ENCODE data around the gene STAB2. TPM values are rescaled to one million over a fixed set of nuclear protein-coding genes. Genes with fewer than 3 reads are reported as not detected.

Gene STAB2
- total and polyA plus RNA-seq, 11 donors: 0.12 to 3.5 (median 0.37) TPM; not detected in 6

DNA sequence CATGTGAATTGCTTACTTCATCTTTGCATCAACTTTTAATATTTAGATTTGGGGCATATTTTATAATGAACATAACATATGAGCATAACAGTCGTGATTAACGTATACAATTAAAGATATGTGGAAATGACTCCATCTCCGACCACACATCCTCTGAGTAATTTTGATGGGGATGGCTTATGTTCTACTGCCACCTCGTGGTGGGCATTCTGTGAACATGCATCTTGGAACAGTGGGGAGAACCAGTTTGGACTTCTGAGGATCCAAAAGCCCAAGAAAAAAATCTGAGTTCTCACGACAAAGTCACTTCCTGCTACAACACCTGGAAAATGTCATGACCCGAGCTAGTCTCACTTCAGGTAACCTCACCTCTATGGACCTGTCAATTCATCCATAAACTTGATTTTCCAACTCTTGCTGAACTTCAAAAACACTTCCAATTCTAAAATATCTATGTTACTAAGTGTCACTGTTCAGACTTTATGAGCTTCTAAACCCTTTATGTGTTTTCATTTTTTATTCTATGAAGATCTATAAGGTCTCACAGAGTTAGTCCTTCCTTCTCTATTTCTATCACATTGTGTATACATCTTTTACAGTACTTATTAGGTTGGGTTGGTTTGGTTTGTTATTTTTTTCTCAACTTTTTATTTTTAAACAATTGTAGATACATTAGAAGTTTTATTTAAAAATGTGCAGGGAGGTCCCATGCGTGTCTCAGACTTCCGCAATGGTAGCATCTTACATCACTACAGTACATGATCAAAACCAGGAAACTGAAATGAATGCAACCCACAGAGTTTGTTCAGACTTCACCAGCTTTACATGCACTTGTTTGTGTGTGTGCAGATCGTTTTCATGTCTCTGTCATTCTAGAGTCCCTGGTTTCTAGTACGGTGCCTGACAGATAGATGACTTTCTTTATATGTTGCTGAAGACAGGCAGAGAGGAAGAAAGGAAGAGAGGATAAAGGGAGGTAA is 38.2 kb upstream of the STAB2 start:
- Histone ChIP-seq H3K4me3 (no peak overlapping the region), H3K27ac (no peak overlapping the region), H3K9me3 (no peaks in the 10 kb centered on the region), H3K27me3 (peaks cover 0 to 30% (median 0%) of the 10 kb centered on the region in 9 donors), H3K4me1 (no peaks in the 10 kb centered on the region), H3K36me3 (no peaks in the 10 kb centered on the region)
- WGBS, 4 donors: 25 to 27% (median 26%) methylated on average over 10 of the region's 10 CpGs
- ATAC-seq (peak in 2 of 4 donors; percentile 50 to 59), DNase-seq (peak in 4 of 5 donors; percentile 35 to 55 (median 37))
- no peak for TF ChIP-seq POLR2A (IDR thresholded peaks at IDR 0.05)
- TF ChIP-seq, protein P1, sequence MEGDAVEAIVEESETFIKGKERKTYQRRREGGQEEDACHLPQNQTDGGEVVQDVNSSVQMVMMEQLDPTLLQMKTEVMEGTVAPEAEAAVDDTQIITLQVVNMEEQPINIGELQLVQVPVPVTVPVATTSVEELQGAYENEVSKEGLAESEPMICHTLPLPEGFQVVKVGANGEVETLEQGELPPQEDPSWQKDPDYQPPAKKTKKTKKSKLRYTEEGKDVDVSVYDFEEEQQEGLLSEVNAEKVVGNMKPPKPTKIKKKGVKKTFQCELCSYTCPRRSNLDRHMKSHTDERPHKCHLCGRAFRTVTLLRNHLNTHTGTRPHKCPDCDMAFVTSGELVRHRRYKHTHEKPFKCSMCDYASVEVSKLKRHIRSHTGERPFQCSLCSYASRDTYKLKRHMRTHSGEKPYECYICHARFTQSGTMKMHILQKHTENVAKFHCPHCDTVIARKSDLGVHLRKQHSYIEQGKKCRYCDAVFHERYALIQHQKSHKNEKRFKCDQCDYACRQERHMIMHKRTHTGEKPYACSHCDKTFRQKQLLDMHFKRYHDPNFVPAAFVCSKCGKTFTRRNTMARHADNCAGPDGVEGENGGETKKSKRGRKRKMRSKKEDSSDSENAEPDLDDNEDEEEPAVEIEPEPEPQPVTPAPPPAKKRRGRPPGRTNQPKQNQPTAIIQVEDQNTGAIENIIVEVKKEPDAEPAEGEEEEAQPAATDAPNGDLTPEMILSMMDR (IDR thresholded peaks at IDR 0.05): peak; percentile 51 to 82 (median 75)
- intact Hi-C loops (cut with DNase I): loop anchor here (1.0 to 10.0 kb wide), 9 partner anchors 600 to 1614 kb away; no protein-coding TSS in a partner anchor

DNA sequence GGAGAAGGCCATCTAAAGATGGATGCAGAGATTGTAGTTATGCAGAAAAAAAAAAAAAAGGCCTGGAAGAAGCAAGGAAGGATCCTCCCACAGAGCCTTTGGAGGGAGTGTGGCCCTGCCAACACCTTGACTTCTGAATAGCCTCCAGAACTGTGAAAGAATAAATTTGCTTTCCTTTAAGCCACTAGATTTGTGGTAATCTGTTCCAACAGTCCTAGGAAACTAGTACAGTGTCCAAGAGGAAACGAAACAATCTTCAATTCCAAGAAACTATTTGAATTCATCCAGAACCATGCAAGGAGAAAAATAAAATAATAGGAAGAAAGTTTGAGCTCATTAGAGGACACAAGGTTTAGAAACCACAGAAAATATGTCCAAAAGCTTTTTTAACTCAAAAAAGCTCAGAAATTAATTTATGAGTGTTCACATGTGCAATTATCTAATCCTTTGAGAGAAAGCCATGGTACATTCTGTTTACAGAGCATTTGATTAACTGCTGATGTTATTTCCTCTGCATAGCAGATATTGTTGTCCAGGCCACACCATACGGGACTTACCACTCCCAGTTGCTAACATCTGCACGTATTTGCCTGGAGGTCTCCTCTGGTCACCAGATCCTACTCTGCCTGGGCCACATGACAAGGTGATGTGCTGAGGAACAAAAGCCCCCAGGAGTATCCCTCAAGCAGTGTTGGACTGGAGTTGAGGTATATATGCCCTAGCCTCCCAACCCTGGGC is 30.0 kb upstream of the STAB2 start:
- Histone ChIP-seq H3K36me3 (no peaks in the 10 kb centered on the region), H3K4me1 (peaks cover 0 to 4% (median 0%) of the 10 kb centered on the region in 12 donors), H3K9me3 (no peaks in the 10 kb centered on the region), H3K4me3 (no peak overlapping the region), H3K27me3 (peaks cover 0 to 5% (median 0%) of the 10 kb centered on the region in 9 donors), H3K27ac (peak overlapping the region in 6 of 12 donors; percentile 1 to 76 (median 33))
- intact Hi-C loops (cut with DNase I): no loop called here
- TF ChIP-seq, protein P1 (IDR thresholded peaks at IDR 0.05): no peak
- peak in 2 of 4 donors; percentile 82 to 88 for ATAC-seq
- DNase-seq: no peak
- 54 to 60% (median 56%) methylated on average over 3 of the region's 3 CpGs for WGBS, 4 donors

DNA sequence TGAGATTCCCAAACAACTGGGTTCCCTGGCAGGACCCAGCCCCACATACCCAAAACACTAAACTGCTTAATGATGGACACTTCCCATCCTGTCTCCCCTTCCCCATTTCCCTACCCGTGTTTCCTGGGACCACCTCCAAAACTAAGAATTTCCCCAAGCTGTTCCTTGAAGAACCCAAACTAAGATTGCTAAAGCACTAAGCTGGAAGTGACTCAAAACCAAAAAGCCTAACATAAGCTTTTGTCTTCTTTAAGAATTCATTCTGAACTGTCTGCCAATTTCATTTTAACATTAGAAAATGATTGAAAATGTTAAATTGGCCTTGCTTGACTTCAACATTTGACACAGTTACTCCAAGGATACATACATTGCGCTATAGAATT is 29.5 kb upstream of the STAB2 start:
- no peaks in the 10 kb centered on the region for H3K36me3 ChIP-seq
- no peak for DNase-seq
- H3K4me3 ChIP-seq: no peak overlapping the region
- H3K27me3 ChIP-seq: peaks cover 0 to 5% (median 0%) of the 10 kb centered on the region in 9 donors
- H3K9me3 ChIP-seq: no peaks in the 10 kb centered on the region
- peaks cover 0 to 4% (median 0%) of the 10 kb centered on the region in 12 donors for H3K4me1 ChIP-seq
- TF ChIP-seq POLR2A (IDR thresholded peaks at IDR 0.05): no peak
- TF ChIP-seq, protein P1 (IDR thresholded peaks at IDR 0.05): no peak
- peak overlapping the region in 5 of 12 donors; percentile 1 to 76 (median 30) for H3K27ac ChIP-seq
- ATAC-seq: no peak
- intact Hi-C loops (cut with DNase I): no loop called here
- WGBS, 4 donors: 73 to 82% (median 77%) methylated on average over 2 of the region's 2 CpGs

DNA sequence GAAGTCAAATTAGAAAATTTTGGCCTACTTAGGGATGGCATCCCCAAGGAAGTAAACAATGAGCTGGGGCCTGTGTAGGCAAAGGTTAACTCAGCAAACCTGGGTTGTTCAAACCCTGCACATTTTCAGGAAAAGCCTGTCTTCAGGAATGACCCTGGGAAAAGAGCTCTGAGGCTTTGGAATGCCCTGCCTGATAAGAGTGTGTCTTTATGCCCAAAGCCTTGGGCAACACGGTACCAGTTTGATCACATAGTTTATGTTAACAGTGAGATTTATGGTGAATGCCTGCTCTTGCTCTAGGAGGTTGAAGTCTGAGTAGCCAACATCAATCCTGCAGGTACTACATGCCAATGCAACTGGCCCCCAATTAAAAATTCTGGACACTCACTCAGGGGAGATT is 28.2 kb upstream of the STAB2 start:
- H3K27ac ChIP-seq: no peak overlapping the region
- H3K4me1 ChIP-seq: peaks cover 0 to 4% (median 0%) of the 10 kb centered on the region in 12 donors
- intact Hi-C loops (cut with DNase I): no loop called here
- H3K36me3 ChIP-seq: no peaks in the 10 kb centered on the region
- no peak for ATAC-seq
- TF ChIP-seq POLR2A (IDR thresholded peaks at IDR 0.05): no peak
- TF ChIP-seq, protein P1 (IDR thresholded peaks at IDR 0.05): no peak
- WGBS, 4 donors: 61 to 83% (median 72%) methylated on average over 1 of the region's 1 CpG
- DNase-seq: no peak
- peaks cover 0 to 5% (median 0%) of the 10 kb centered on the region in 12 donors for H3K9me3 ChIP-seq
- no peak overlapping the region for H3K4me3 ChIP-seq
- peaks cover 0 to 5% (median 0%) of the 10 kb centered on the region in 9 donors for H3K27me3 ChIP-seq

Measured in heart left ventricle (tissue), 16 donors.